NCI-H1417 treated with DMSO at 0.1 percent for 48 hours (cell line): ENCODE data around the gene OPA3.

Experiments used
- DNase-seq: peaks from one replicate; lab custom pipeline; 2025; lab: John Stamatoyannopoulos, UW

OPA3 gene

GRCh38 chr19:45598267-45599001 lies 13.8 kb upstream of the OPA3 start:
- no peak for DNase-seq

DNA sequence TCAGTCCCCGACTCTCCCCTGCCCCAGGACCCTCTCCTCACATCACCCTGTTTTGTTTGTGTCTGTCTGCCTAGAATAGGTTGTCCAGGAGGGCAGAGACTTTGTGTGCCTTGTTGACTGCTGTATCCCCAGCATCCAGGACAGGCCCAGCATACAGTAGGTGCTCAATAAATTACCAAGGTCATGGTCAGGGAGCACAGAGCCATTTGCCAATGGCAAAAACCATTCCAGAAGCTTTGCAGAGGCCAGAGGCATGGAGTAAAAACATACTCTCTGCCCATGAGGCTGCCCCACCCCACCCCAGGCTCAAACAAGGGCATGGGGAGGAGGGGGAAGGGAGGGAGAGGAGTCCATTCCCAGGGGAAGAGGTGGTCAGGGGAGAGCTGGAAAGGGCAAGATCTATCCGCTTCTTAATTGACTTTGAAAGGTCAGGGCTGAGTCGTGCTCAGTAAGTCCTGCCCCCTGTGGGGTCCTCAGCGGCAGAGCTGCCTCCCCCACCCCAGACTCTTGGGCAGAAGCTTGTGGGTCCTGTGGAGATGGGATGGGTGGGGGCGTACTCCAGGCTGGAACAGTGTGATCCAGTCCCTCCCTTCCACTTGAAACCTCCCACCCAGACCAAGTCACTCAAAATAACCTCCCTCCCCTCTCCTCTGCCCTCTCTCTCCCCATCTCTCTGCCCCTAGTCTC lies 13.0 kb upstream of the OPA3 start:
- no peak for DNase-seq

GRCh38 chr19:45595814-45596213 lies 11.2 kb upstream of the OPA3 start:
- DNase-seq, result no peak

DNA sequence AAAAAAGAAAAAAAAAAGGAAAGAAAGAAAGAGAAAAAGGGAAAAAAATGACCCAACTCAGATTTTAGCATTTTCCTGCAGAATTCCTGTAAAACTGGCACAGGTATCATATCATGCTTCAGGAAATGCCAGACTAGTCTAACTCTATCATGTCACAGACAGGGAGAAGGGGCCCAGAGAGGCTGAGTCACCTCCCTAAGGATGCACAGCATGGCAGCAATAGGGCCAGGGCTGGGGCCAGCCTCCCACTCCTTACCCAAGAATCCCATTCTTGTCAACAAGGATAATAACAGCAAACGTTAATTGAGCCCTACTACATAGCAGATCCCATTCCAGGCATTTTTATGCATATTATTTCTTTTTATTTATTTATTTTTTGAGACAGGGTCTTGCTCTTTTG lies 8.9 kb upstream of the OPA3 start:
- no peak for DNase-seq

DNA sequence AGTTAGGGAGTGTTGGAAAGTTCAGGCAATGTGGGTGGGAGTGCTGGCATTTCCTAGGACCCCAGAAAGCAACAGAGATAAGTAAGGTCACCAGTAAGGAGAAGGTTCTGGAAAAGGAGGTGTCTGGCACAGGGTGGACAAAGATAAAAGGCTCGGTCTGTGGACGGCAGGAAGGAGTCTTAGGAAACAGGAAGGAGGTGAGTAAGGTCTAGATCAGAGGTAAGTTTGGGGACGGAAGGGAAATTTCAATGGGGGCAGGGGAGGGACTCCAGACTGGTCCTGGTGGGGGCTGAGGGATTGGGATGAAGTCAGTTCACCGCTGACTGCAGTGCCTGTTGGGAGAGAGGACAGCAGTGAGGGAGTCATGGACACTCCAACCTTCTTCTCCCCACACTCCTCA lies 7.8 kb upstream of the OPA3 start:
- DNase-seq, result no peak

DNA sequence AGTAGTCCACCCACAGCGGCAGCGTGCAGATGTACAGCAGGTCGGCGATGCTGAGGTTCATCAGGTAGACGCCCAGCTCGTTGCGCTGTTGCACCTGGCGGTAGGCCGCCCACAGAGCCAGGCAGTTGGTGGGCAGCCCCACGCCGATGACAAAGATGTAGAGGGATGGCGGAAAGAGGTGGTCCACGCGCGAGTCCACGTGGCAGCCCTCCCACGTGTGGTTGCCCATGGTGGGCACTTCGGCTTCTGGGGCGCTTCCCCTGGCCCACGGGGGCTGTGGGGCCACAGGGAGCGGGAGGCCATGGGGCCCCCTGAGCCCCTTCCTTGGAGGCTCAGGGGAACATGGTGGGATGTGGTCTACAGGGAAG lies 7.0 kb upstream of the OPA3 start:
- DNase-seq, result no peak

- DNase-seq, result no peak
Measured at GRCh38 chr19:45591004-45591637, 6.5 kb upstream of the OPA3 start.

DNA sequence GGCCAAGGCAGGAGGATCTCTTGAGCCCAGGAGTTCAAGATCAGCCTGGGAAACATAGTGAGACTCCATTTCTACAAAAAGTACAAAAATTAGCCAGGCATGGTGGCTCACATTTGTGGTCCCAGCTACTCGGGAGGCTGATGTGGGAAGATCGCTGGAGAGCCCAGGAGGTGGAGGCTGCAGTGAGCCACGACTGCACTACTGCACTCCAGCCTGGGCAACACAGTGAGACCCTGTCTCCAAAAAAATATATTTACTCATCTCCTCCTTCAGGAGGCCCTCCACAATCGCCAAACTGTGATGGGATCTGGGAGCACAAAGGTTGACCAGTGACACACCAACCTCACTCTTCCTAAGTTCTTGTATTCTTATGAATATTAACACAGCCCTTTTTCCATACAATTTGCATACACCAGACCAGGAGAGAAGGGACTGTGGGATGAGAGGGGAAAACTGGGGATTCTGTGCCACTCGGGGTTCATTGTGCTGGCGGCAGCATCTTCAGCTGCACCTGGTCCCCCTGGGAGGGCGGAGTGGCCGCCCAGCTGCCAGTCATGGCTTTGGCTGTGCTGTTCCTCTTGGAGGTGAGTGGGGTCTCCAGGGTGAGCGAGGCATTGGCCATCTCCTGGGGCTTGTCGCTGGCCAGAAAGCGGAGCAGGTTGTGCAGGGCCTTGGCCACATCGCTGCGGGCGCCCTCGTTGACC lies 5.8 kb upstream of the OPA3 start:
- no peak for DNase-seq

GRCh38 chr19:45589768-45590167 lies 5.2 kb upstream of the OPA3 start:
- no peak for DNase-seq

DNA sequence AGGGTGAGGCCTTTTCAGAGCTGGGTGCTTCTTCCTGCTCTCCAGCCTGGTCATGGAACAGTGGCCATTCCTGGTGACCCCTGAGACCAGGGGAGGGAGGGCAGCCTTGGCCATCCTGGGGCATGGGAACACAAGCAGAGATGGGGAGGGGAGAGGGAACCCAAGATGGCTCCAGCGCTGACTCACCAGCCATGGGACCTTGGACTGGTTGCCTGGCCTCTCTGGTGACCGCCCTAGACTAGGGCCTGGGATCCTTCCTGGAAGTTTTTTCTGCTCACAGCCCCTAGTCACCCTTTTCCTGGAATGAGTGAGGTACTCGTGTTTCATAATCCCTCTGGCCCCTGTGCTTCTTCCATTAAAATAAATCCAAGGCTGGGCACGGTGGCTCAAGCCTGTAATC lies 3.3 kb upstream of the OPA3 start:
- no peak for DNase-seq

DNA sequence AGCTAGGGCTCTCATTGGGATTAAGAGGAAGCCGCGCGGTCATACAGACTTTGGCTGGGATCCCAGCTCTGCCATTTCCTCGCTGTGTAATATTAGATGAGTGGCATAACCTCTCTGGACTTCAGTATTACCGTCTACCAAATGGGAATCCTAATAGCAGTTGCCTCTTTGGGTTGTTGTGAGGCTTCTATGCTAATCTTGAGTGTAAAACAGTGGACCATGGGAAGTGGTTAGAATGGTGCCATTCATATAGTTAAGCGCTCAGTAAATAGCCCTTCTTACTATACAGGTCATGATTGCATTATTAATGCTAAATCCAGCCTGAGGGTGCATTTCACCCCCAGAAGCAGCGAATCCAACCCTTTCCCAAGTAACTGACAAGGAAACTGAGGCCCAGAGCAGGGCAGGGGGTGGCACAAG lies 566 bp upstream of the OPA3 start:
- no peak for DNase-seq

DNA sequence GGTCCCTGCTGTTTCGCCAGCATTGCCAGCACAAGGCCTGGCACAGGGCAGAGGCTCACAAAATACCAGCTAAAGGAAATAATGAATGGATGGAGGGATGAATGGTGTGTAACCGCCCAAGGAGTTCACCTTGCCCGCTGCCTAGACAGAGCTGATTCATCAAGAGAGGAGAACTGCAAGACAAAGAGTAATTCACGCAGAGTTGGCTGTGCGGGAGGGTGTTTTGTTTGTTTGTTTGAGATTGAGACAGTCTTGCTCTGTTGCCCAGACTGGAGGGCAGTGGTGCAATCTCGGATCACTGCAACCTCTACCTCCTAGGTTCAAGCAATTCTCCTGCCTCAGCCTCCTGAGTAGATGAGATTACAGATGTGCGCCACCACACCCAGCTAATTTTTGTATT lies 3.0 kb downstream of the OPA3 start:
- DNase-seq, result no peak

GRCh38 chr19:45578861-45579260 lies 5.7 kb downstream of the OPA3 start:
- DNase-seq, result no peak

- DNase-seq, result no peak
Measured at GRCh38 chr19:45577111-45577905, 7.3 kb downstream of the OPA3 start.

- no peak for DNase-seq
Measured at GRCh38 chr19:45576682-45577081, 7.9 kb downstream of the OPA3 start.

DNA sequence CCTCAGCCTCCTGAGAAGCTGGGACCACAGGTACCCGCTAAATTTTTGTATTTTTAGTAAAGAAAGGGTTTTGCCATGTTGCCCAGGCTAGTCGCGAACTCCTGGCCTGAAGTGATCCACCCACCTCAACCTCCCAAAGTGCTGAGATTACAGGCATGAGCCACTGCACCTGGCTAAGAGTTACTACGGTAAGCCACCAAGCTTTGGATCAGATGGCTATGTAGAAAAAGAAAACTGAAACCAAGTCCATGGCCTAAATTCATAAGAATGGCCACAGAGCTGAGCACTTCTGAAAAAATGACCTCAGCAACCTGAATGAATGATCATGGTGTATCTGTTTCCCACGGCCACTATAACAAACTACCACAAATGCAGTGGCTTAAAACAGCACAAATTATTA lies 9.4 kb downstream of the OPA3 start:
- no peak for DNase-seq

DNA sequence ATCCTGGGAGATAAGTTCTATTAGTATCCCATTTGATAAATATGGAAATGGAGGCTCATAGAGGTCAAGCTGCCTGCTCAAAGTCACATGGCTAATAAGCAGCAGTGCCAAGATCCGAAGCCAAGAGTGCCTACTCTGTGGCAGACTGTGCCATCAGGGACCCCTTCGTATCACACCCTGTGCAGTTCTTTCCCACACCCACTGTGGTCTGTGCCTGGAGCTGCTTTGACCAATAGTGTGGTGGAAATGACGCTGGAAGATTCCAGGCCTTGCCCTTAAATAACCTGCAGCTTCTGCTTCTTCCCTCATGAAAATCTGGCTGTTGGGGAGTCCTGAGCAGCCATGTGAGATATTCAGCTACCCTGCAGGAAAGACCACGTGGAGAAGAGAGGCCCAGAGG lies 10.1 kb downstream of the OPA3 start:
- no peak for DNase-seq

GRCh38 chr19:45571457-45572220 lies 13.0 kb downstream of the OPA3 start:
- DNase-seq, result no peak

DNA sequence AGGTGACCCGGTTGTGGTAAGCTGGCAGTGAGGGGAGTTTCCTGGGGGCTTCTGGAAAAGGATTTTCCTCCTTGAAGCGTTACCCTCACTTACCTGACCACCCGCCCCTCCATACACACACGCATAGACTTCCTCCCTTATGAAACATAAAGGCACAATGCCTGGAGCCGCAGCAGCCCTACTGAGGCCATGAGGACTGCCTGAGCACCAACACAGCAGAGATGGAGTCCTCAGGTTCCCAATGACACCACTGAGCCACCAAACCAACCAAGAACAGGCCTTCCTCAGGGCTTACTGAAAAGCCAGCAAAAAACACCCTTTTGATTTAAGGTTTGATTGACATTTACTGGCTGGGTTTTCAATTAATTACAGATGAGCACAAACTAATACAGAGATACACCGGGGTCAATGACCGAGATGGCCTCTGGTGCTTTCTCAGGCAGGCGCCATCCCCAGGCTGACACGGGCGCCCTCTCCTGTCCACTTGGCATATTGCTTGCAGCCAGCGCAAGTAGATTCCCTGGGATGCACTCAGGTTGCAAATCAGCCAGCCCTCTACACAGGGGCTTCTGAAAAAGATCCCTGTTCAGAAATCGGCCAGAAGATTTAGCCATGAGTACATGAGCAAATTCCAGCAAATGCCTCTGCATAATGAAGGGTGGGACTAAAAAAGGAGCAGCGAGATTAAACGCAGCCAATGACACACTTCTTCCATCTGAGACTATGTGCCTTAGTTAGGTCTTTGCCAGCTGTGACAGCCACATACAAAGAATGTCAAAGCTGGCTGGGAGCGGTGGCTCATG lies 14.8 kb downstream of the OPA3 start:
- DNase-seq, result no peak

DNA sequence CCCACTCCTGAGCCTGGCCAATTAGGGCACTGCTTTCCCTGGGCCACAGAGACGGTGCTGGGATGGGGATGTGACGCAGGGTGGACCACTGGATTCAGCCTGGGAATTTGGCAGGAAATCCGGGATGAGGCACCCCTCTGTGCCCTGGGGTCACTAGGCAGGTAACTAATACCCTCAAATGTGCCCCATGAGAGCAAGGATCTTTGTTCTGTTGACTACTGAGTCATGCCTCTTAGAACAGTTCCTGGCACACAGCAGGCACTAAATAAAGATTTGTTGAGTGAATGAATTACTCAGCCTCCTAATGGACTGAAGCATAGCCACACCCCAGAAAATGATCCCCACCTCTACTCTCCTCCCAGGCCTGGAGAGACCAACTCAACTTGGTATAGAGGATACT lies 15.9 kb downstream of the OPA3 start:
- no peak for DNase-seq
